Measurements from ENCODE around the gene GNPTG.

The GNPTG gene

GRCh38 chr16:1351582-1352362 is at the start of gene GNPTG, which contains the start of gene TSR3:
GNPTG (plus strand) TSS chr16:1351931; CDS start chr16:1351966, 35 bp downstream.
TSR3 (minus strand) TSS chr16:1351878; CDS start chr16:1351804, 74 bp downstream.
- peak; percentile 83 to 85 for DNase-seq (ENCODE audit: low read depth in 2 of 2)

- no peak for DNase-seq (ENCODE audit: low read depth in 2 of 2)
Measured at GRCh38 chr16:1305823-1306222, 45.9 kb upstream of the GNPTG start.

- DNase-seq (ENCODE audit: low read depth in 2 of 2), result no peak
Measured at GRCh38 chr16:1306334-1306733, 45.4 kb upstream of the GNPTG start.

- DNase-seq (ENCODE audit: low read depth in 2 of 2), result no peak
Measured at GRCh38 chr16:1308036-1308976, 43.4 kb upstream of the GNPTG start.

GRCh38 chr16:1308977-1309885 is 42.5 kb upstream of the GNPTG start, which contains the start of gene UBE2I:
UBE2I (plus strand) TSS chr16:1309636; CDS start chr16:1314031, 4,395 bp downstream.
- DNase-seq (ENCODE audit: low read depth in 2 of 2), result peak; percentile 92

- DNase-seq (ENCODE audit: low read depth in 2 of 2), result peak; percentile 46 to 57
Measured at GRCh38 chr16:1309888-1310831, 41.6 kb upstream of the GNPTG start.

GRCh38 chr16:1310832-1311200 is 40.9 kb upstream of the GNPTG start:
- no peak for DNase-seq (ENCODE audit: low read depth in 2 of 2)

GRCh38 chr16:1311212-1311737 is 40.5 kb upstream of the GNPTG start:
- DNase-seq (ENCODE audit: low read depth in 2 of 2), result no peak

- no peak for DNase-seq (ENCODE audit: low read depth in 2 of 2)
Measured at GRCh38 chr16:1311738-1312466, 39.8 kb upstream of the GNPTG start.

GRCh38 chr16:1312467-1312816 is 39.3 kb upstream of the GNPTG start:
- DNase-seq (ENCODE audit: low read depth in 2 of 2), result no peak

- DNase-seq (ENCODE audit: low read depth in 2 of 2), result no peak
Measured at GRCh38 chr16:1312903-1313302, 38.8 kb upstream of the GNPTG start.

- no peak for DNase-seq (ENCODE audit: low read depth in 2 of 2)
Measured at GRCh38 chr16:1313721-1314369, 37.9 kb upstream of the GNPTG start.

GRCh38 chr16:1314399-1315068 is 37.2 kb upstream of the GNPTG start:
- no peak for DNase-seq (ENCODE audit: low read depth in 2 of 2)

GRCh38 chr16:1315081-1316032 is 36.4 kb upstream of the GNPTG start:
- DNase-seq (ENCODE audit: low read depth in 2 of 2), result no peak

GRCh38 chr16:1316033-1316405 is 35.7 kb upstream of the GNPTG start:
- no peak for DNase-seq (ENCODE audit: low read depth in 2 of 2)

- DNase-seq (ENCODE audit: low read depth in 2 of 2), result no peak
Measured at GRCh38 chr16:1317479-1318267, 34.1 kb upstream of the GNPTG start.

GRCh38 chr16:1318268-1318545 is 33.5 kb upstream of the GNPTG start:
- DNase-seq (ENCODE audit: low read depth in 2 of 2), result no peak
